ENCODE data around the gene NPBWR2. TPM values are rescaled to one million over a fixed set of nuclear protein-coding genes. Genes with fewer than 3 reads are reported as not detected.
A peak's percentile ranks its signal among the peaks of the same experiment; 100 is the strongest.

The NPBWR2 gene
- total RNA-seq, 3 donors from 2014 or later (not counting 1 experiment from before 2014, with no cell fraction given), result not detected

GRCh38 chr20:64098471-64099013, 8.8 kb downstream of the NPBWR2 start:
- H3K9me3 ChIP-seq (ENCODE audit: control insufficient read depth, insufficient read depth, low read length), result no peaks in the 10 kb centered on the region
- DNase-seq (no peak), ATAC-seq (no peak)
- no peaks in the 10 kb centered on the region for H3K36me3 ChIP-seq (ENCODE audit: control insufficient read depth, insufficient read depth, low read length)
- peaks cover 12 to 20% of the 10 kb centered on the region in 2 donors for H3K27me3 Mint-ChIP-seq (ENCODE audit: low read depth in 2 of 2)
- H3K4me3 Mint-ChIP-seq, result no peak overlapping the region
- peaks cover 41% of the 10 kb centered on the region for H3K4me1 ChIP-seq (ENCODE audit: control insufficient read depth, insufficient read depth, low read length)
- no peak for TF ChIP-seq CTCF (IDR thresholded peaks at IDR 0.05)
- H3K36me3 Mint-ChIP-seq, result no peaks in the 10 kb centered on the region
- H3K27ac ChIP-seq (ENCODE audit: low read length), result no peak overlapping the region
- 95% methylated on average over 28 of the region's 28 CpGs for WGBS (ENCODE audit: insufficient coverage)
- H3K4me1 Mint-ChIP-seq, result peaks cover 0 to 19% of the 10 kb centered on the region in 2 donors
- intact Hi-C loops (cut with micrococcal nuclease), result no loop called here
- no peak overlapping the region for H3K4me3 ChIP-seq (ENCODE audit: low read length)
- H3K27me3 ChIP-seq (ENCODE audit: control insufficient read depth, insufficient read depth, low read length), result peaks cover 17% of the 10 kb centered on the region
- H3K27ac Mint-ChIP-seq, result no peak overlapping the region
- H3K9me3 Mint-ChIP-seq, result peaks cover 4 to 5% of the 10 kb centered on the region in 2 donors

- Histone ChIP-seq H3K27ac (ENCODE audit: low read length) (no peak overlapping the region), H3K4me1 (ENCODE audit: control insufficient read depth, insufficient read depth, low read length) (peaks cover 29% of the 10 kb centered on the region), H3K27me3 (ENCODE audit: control insufficient read depth, insufficient read depth, low read length) (peaks cover 6% of the 10 kb centered on the region), H3K9me3 (ENCODE audit: control insufficient read depth, insufficient read depth, low read length) (no peaks in the 10 kb centered on the region), H3K4me3 (ENCODE audit: low read length) (no peak overlapping the region), H3K36me3 (ENCODE audit: control insufficient read depth, insufficient read depth, low read length) (no peaks in the 10 kb centered on the region)
- peaks cover 7 to 10% of the 10 kb centered on the region in 2 donors for H3K27me3 Mint-ChIP-seq (ENCODE audit: low read depth in 2 of 2)
- peaks cover 4 to 5% of the 10 kb centered on the region in 2 donors for H3K9me3 Mint-ChIP-seq
- no peak for DNase-seq
- intact Hi-C loops (cut with micrococcal nuclease), result no loop called here
- H3K27ac Mint-ChIP-seq, result peak overlapping the region in 1 of 2 donors; percentile 17
- 79% methylated on average over 6 of the region's 6 CpGs for WGBS (ENCODE audit: insufficient coverage)
- ATAC-seq, result no peak
- no peaks in the 10 kb centered on the region for H3K36me3 Mint-ChIP-seq
- TF ChIP-seq CTCF (IDR thresholded peaks at IDR 0.05), result no peak
- H3K4me3 Mint-ChIP-seq, result no peak overlapping the region
- H3K4me1 Mint-ChIP-seq, result peaks cover 0 to 12% of the 10 kb centered on the region in 2 donors
Observed at GRCh38 chr20:64096535-64096934, 10.8 kb downstream of the NPBWR2 start.

- Mint-ChIP-seq H3K27me3 (ENCODE audit: low read depth in 2 of 2) (peaks cover under 1 to 4% of the 10 kb centered on the region in 2 donors), H3K4me3 (no peak overlapping the region), H3K9me3 (peaks cover 4 to 5% of the 10 kb centered on the region in 2 donors), H3K36me3 (no peaks in the 10 kb centered on the region), H3K27ac (no peak overlapping the region), H3K4me1 (peaks cover 0 to 9% of the 10 kb centered on the region in 2 donors)
- H3K27me3 ChIP-seq (ENCODE audit: control insufficient read depth, insufficient read depth, low read length), result no peaks in the 10 kb centered on the region
- no peaks in the 10 kb centered on the region for H3K9me3 ChIP-seq (ENCODE audit: control insufficient read depth, insufficient read depth, low read length)
- H3K4me1 ChIP-seq (ENCODE audit: control insufficient read depth, insufficient read depth, low read length), result peaks cover 23% of the 10 kb centered on the region
- 86% methylated on average over 11 of the region's 11 CpGs for WGBS (ENCODE audit: insufficient coverage)
- no peak for DNase-seq
- H3K27ac ChIP-seq (ENCODE audit: low read length), result no peak overlapping the region
- no peak for ATAC-seq
- no peaks in the 10 kb centered on the region for H3K36me3 ChIP-seq (ENCODE audit: control insufficient read depth, insufficient read depth, low read length)
- no peak overlapping the region for H3K4me3 ChIP-seq (ENCODE audit: low read length)
- no peak for TF ChIP-seq CTCF (IDR thresholded peaks at IDR 0.05)
- intact Hi-C loops (cut with micrococcal nuclease), result no loop called here
Observed at GRCh38 chr20:64095927-64096326, 11.4 kb downstream of the NPBWR2 start.

- no peak overlapping the region for H3K4me3 ChIP-seq (ENCODE audit: low read length)
- Mint-ChIP-seq H3K4me3 (no peak overlapping the region), H3K9me3 (peaks cover 4 to 5% of the 10 kb centered on the region in 2 donors), H3K27ac (no peak overlapping the region), H3K4me1 (peaks cover 0 to 9% of the 10 kb centered on the region in 2 donors), H3K36me3 (no peaks in the 10 kb centered on the region), H3K27me3 (ENCODE audit: low read depth in 2 of 2) (no peaks in the 10 kb centered on the region)
- H3K27me3 ChIP-seq (ENCODE audit: control insufficient read depth, insufficient read depth, low read length), result no peaks in the 10 kb centered on the region
- H3K4me1 ChIP-seq (ENCODE audit: control insufficient read depth, insufficient read depth, low read length), result peaks cover 18% of the 10 kb centered on the region
- WGBS (ENCODE audit: insufficient coverage), result 86% methylated on average over 4 of the region's 4 CpGs
- intact Hi-C loops (cut with micrococcal nuclease), result no loop called here
- H3K36me3 ChIP-seq (ENCODE audit: control insufficient read depth, insufficient read depth, low read length), result no peaks in the 10 kb centered on the region
- no peaks in the 10 kb centered on the region for H3K9me3 ChIP-seq (ENCODE audit: control insufficient read depth, insufficient read depth, low read length)
- DNase-seq, result no peak
- no peak overlapping the region for H3K27ac ChIP-seq (ENCODE audit: low read length)
- no peak for ATAC-seq
- no peak for TF ChIP-seq CTCF (IDR thresholded peaks at IDR 0.05)
Observed at GRCh38 chr20:64095455-64095854, 11.9 kb downstream of the NPBWR2 start.

Measured in natural killer cell (primary cell).